NCI-H446 (cell line): ENCODE data around the gene GNAT1.

Source experiments
- DNase-seq, 2 experiments: peaks; one replicate each; lab custom pipeline; 2025; lab: John Stamatoyannopoulos, UW

GNAT1 gene

GRCh38 chr3:50163572-50164455 lies 27.6 kb upstream of the GNAT1 start:
- DNase-seq: peak; percentile 64 to 88

- DNase-seq: no peak
These were observed 26.9 kb upstream of the GNAT1 start for GRCh38 chr3:50164481-50164880.

- DNase-seq: peak in 1 of 2 experiments; percentile 81
These were observed 26.2 kb upstream of the GNAT1 start for GRCh38 chr3:50164984-50165909.

GRCh38 chr3:50165910-50166538 lies 25.4 kb upstream of the GNAT1 start:
- no peak for DNase-seq

- DNase-seq: no peak
These were observed 24.8 kb upstream of the GNAT1 start for GRCh38 chr3:50166620-50167019.

- DNase-seq: no peak
These were observed 24.2 kb upstream of the GNAT1 start for GRCh38 chr3:50167069-50167840.

- DNase-seq: no peak
These were observed 23.6 kb upstream of the GNAT1 start for GRCh38 chr3:50167841-50168209.

GRCh38 chr3:50168388-50168787 lies 23.0 kb upstream of the GNAT1 start:
- no peak for DNase-seq

GRCh38 chr3:50168791-50169190 lies 22.6 kb upstream of the GNAT1 start:
- DNase-seq: no peak

GRCh38 chr3:50169232-50169832 lies 22.1 kb upstream of the GNAT1 start:
- DNase-seq: no peak

- no peak for DNase-seq
These were observed 21.6 kb upstream of the GNAT1 start for GRCh38 chr3:50169858-50170257.

- DNase-seq: no peak
These were observed 20.7 kb upstream of the GNAT1 start for GRCh38 chr3:50170689-50171088.

GRCh38 chr3:50171540-50172301 lies 19.7 kb upstream of the GNAT1 start:
- DNase-seq: no peak

GRCh38 chr3:50172626-50173220 lies 18.7 kb upstream of the GNAT1 start:
- no peak for DNase-seq

GRCh38 chr3:50173685-50174516 lies 17.5 kb upstream of the GNAT1 start:
- no peak for DNase-seq

GRCh38 chr3:50174517-50174895 lies 16.9 kb upstream of the GNAT1 start:
- DNase-seq: no peak

- DNase-seq: no peak
These were observed 16.4 kb upstream of the GNAT1 start for GRCh38 chr3:50174947-50175524.

- DNase-seq: no peak
These were observed 14.1 kb upstream of the GNAT1 start for GRCh38 chr3:50177346-50177745.

GRCh38 chr3:50179710-50180109 lies 11.7 kb upstream of the GNAT1 start:
- no peak for DNase-seq
